OCI-LY7 (cell line): ENCODE measurements around the gene GOLGA3. TPM values are rescaled to one million over a fixed set of nuclear protein-coding genes. Genes with fewer than 3 reads are reported as not detected.

ENCODE experiments used
- BruUV-seq: library from RNA; stranded (reverse); fragments of 400-500 nt; replicated peaks from 2 replicates; lab custom pipeline; 2021; lab: Mats Ljungman, UMichigan
- CTCF ChIA-PET: fragments of 300-600 bp; sonication (Branson Sonifier 250); formaldehyde crosslinking; loops from one replicate; lab custom pipeline; 2022; ENCODE audit warnings: antibody characterized with exemption; ENCODE audit not compliant: unreplicated experiment; lab: Charles Lee
- POLR2A ChIA-PET: fragments of 300-600 bp; sonication (Branson Sonifier 250); formaldehyde crosslinking; loops from one replicate; lab custom pipeline; 2022; ENCODE audit warnings: antibody characterized with exemption; lab: Charles Lee
- DNase-seq: peaks from one replicate; pipeline ENCODE4 v3.0.0-alpha.2; 2015; ENCODE audit warnings: low spot score
- H2AFZ ChIP-seq: fragments of 200-600 bp; sonication (generic), shearing (Covaris generic); 2 replicates; pipeline ENCODE4 v1.6.1; 2014; ENCODE audit warnings: mild to moderate bottlenecking, antibody characterized with exemption, low read length, moderate library complexity
- H3K27ac ChIP-seq: fragments of 200-600 bp; sonication (generic); 2 replicates; pipeline ENCODE4 v1.5.1; 2014; ENCODE audit warnings: mixed run types, low read depth, mild to moderate bottlenecking, moderate library complexity, low read length, inconsistent platforms; ENCODE audit not compliant: poor library complexity, severe bottlenecking
- H3K36me3 ChIP-seq: fragments of 200-600 bp; sonication (generic); 2 replicates; pipeline ENCODE4 v1.6.1; 2014; ENCODE audit warnings: mild to moderate bottlenecking, antibody characterized with exemption, low read length, moderate library complexity, mixed read lengths; ENCODE audit not compliant: insufficient read depth
- H3K4me1 ChIP-seq: fragments of 200-600 bp; sonication (generic); 2 replicates; pipeline ENCODE4 v1.5.1; 2014; ENCODE audit warnings: mild to moderate bottlenecking, low read length; ENCODE audit not compliant: insufficient read depth, poor library complexity, severe bottlenecking
- H3K4me2 ChIP-seq: fragments of 200-600 bp; sonication (generic); 2 replicates; pipeline ENCODE4 v1.6.1; 2014; ENCODE audit warnings: mild to moderate bottlenecking, low read length
- H3K4me3 ChIP-seq: fragments of 200-600 bp; sonication (generic); 2 replicates; pipeline ENCODE4 v1.5.1; 2014; ENCODE audit warnings: mild to moderate bottlenecking, low read depth, low read length; ENCODE audit not compliant: poor library complexity, severe bottlenecking
- H3K79me2 ChIP-seq: fragments of 200-600 bp; sonication (generic); 2 replicates; pipeline ENCODE4 v1.6.1; 2016; ENCODE audit warnings: low read depth, mild to moderate bottlenecking, low read length, moderate library complexity, mixed read lengths; ENCODE audit not compliant: insufficient read depth
- H3K9me2 ChIP-seq: fragments of 200-600 bp; sonication (generic); 2 replicates; pipeline ENCODE4 v1.6.1; 2016; ENCODE audit warnings: mild to moderate bottlenecking, low read length, mixed read lengths; ENCODE audit not compliant: insufficient read depth
- H3K9me3 ChIP-seq: fragments of 200-600 bp; sonication (generic); 2 replicates; pipeline ENCODE4 v1.6.1; 2014; ENCODE audit warnings: mild to moderate bottlenecking, mixed run types, low read length, mixed read lengths
- H4K20me1 ChIP-seq: fragments of 200-600 bp; sonication (generic); 2 replicates; pipeline ENCODE4 v1.6.1; 2014; ENCODE audit warnings: mild to moderate bottlenecking, antibody characterized with exemption, low read length, moderate library complexity, mixed read lengths; ENCODE audit not compliant: insufficient read depth
- EZH2phosphoT487 ChIP-seq: fragments of 200-600 bp; sonication (generic); IDR thresholded peaks from 2 replicates; pipeline ENCODE4 v1.6.1; 2018; ENCODE audit warnings: low read depth, borderline replicate concordance, mild to moderate bottlenecking, mixed run types, antibody characterized with exemption, low read length, moderate library complexity, mixed read lengths
- intact Hi-C: fragments of 100-400 bp; cut with micrococcal nuclease; formaldehyde crosslinking; loops from one replicate; pipeline ENCODE4 v1.10.0; 2022; ENCODE audit not compliant: unreplicated experiment
- total RNA-seq, 2 experiments: library from RNA; depleted of rRNA in 1 of 2; stranded (reverse); fragments of >200 nt in 1 of 2; shearing (Covaris generic) in 1 of 2; gene quantifications; 2 replicates each; pipeline ENCODE4 v1.2.3, GENCODE V29; 2014 to 2022
- TF ChIP-seq, protein P1 (sequence below): fragments of 200-600 bp; sonication (generic); conservative IDR thresholded peaks from 2 replicates; pipeline ENCODE4 v1.5.1; 2014; ENCODE audit warnings: mild to moderate bottlenecking, antibody characterized with exemption, low read length, moderate library complexity, mixed read lengths

The GOLGA3 gene
- total RNA-seq, 2 experiments from 2014 or later = 51.2 to 77.9 TPM

DNA sequence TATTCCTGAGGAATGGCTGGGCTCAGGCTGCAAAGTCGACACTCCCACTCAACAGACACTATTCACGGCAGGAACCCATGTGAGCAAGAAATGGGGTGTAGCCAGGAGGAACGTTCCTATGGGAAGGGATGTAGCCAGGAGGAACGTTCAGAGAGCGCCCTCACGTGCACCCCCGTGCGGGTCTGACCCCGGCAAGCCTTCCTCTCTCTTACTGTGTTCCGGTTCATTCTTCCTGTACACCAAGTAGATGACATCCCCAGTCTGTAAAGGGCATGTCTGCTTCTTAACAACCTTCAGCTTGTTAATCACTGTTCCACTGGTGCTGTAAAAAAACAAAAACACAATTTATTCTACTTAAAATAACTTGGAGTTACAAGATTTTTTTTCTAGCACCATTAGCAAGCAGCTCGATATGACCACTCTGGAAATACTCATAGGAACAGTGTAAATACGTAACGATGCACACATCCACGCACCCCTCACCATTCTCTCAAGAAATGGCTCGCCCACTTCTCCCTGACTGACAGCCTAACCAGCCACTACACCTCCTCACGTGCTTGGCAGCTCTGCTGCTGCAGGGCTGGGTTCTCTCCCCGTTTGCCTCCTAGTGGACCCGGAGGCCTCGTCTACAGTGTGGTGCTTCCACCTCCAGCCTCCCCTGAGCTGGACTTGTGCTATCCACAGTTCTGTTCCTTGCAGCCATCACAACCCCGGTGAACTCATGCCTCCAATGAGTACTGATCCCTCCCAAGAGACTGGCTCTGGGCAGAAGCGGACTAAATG, 43.6 kb upstream of the GOLGA3 start:
- no peak overlapping the region for H2AFZ ChIP-seq
- intact Hi-C loops = no loop called here
- H3K27ac ChIP-seq = no peak overlapping the region
- no peaks in the 10 kb centered on the region for H4K20me1 ChIP-seq
- H3K4me3 ChIP-seq = no peak overlapping the region
- no peak for DNase-seq
- no TSS peak for BruUV-seq
- ChIA-PET POLR2A (no interaction called here), CTCF (interaction anchor here (0.6 kb wide), 1 partner anchor 11 kb away, joined by 3 read pairs; no protein-coding TSS in a partner anchor)
- H3K79me2 ChIP-seq = no peaks in the 10 kb centered on the region
- no peaks in the 10 kb centered on the region for H3K4me1 ChIP-seq
- H3K9me2 ChIP-seq = no peaks in the 10 kb centered on the region
- peaks cover 73% of the 10 kb centered on the region for H3K36me3 ChIP-seq
- TF ChIP-seq EZH2phosphoT487 = no peak
- TF ChIP-seq, protein P1, sequence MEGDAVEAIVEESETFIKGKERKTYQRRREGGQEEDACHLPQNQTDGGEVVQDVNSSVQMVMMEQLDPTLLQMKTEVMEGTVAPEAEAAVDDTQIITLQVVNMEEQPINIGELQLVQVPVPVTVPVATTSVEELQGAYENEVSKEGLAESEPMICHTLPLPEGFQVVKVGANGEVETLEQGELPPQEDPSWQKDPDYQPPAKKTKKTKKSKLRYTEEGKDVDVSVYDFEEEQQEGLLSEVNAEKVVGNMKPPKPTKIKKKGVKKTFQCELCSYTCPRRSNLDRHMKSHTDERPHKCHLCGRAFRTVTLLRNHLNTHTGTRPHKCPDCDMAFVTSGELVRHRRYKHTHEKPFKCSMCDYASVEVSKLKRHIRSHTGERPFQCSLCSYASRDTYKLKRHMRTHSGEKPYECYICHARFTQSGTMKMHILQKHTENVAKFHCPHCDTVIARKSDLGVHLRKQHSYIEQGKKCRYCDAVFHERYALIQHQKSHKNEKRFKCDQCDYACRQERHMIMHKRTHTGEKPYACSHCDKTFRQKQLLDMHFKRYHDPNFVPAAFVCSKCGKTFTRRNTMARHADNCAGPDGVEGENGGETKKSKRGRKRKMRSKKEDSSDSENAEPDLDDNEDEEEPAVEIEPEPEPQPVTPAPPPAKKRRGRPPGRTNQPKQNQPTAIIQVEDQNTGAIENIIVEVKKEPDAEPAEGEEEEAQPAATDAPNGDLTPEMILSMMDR = no peak
- no peaks in the 10 kb centered on the region for H3K9me3 ChIP-seq
- no peak overlapping the region for H3K4me2 ChIP-seq

DNA sequence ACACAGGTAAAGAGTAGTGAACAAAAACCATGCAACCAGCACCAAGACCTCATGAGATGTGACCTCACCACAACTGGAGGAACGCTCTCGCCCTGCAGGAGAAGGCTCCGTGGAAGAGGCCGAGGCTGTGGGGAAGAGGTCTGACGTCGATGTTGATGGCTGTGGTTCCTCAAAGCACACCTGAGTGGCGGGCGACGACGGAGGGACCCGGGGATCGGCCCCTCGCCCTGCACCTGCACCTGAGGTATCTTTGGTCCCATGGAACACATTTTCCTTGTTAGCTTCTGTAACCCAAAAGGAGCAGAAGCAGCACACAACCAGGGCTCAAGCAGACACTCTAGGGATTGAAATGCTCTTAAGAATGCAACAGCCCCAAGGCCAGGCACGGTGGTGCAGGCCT, 40.9 kb upstream of the GOLGA3 start:
- Histone ChIP-seq H3K79me2 (no peaks in the 10 kb centered on the region), H3K4me2 (no peak overlapping the region), H3K36me3 (peaks cover 77% of the 10 kb centered on the region), H4K20me1 (no peaks in the 10 kb centered on the region), H3K27ac (no peak overlapping the region), H3K4me3 (no peak overlapping the region), H3K9me2 (no peaks in the 10 kb centered on the region), H3K4me1 (no peaks in the 10 kb centered on the region), H3K9me3 (no peaks in the 10 kb centered on the region), H2AFZ (no peak overlapping the region)
- no peak for TF ChIP-seq EZH2phosphoT487
- TF ChIP-seq, protein P1 = no peak
- no TSS peak for BruUV-seq
- DNase-seq = no peak
- intact Hi-C loops = no loop called here
- ChIA-PET CTCF (no interaction called here), POLR2A (no interaction called here)

DNA sequence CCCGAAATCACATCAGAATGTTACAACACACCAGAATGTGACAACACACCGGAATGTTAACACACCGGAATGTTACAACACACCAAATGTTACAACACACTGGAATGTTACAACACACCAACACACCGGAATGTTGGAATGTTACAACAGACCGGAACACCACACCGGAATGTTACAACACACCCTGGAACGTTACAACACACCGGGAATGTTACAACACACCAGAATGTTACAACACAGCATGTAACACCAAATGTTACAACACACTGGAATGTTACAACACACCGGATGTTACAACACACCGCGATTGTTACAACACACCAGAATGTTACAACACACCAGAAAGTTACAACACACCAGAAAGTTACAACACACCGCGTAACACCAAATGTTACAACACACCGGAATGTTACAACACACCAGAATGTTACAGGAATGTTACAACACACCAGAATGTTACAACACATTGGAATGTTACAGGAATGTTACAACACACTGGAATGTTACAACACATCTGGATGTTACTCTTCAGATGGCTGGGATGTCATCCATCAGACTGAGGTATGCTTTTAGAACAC, 37.7 kb upstream of the GOLGA3 start:
- H3K36me3 ChIP-seq = peaks cover 62% of the 10 kb centered on the region
- H3K27ac ChIP-seq = no peak overlapping the region
- no peak for DNase-seq
- intact Hi-C loops = no loop called here
- H3K4me3 ChIP-seq = no peak overlapping the region
- no peaks in the 10 kb centered on the region for H3K79me2 ChIP-seq
- no TSS peak for BruUV-seq
- CTCF ChIA-PET = no interaction called here
- TF ChIP-seq EZH2phosphoT487 = no peak
- TF ChIP-seq, protein P1 = no peak
- H3K9me2 ChIP-seq = no peaks in the 10 kb centered on the region
- H3K4me2 ChIP-seq = no peak overlapping the region
- H4K20me1 ChIP-seq = no peaks in the 10 kb centered on the region
- H2AFZ ChIP-seq = no peak overlapping the region
- POLR2A ChIA-PET = no interaction called here
- no peaks in the 10 kb centered on the region for H3K4me1 ChIP-seq
- no peaks in the 10 kb centered on the region for H3K9me3 ChIP-seq
